Measurements from ENCODE around the gene IL9.

DNA sequence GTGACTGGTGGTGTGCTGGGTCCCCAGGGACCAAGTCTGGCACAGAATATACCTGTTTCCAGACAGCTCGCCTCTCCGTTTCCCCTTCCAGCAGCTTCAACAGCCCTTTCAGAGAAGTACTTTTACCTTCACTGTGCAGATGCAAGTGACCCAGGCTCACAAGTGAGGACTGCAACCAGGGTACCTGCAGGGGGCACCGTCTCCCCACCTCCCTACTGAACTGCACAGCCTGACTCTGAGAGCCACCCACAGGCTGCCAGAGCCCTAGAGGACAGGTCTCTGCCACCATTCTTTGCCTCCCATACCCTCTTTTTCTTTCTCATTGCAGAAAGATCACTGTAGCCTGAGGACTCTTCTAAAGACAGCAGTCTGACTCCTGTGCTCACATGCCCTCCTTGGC is 15.4 kb downstream of the IL9 start:
- TF ChIP-seq ARNT (IDR thresholded peaks at IDR 0.05) (no peak), SUZ12 (IDR thresholded peaks at IDR 0.05) (no peak), ELF4 (IDR thresholded peaks at IDR 0.05) (no peak), BHLHE40 (IDR thresholded peaks at IDR 0.05; ENCODE audit: borderline replicate concordance) (no peak), NFRKB (IDR thresholded peaks at IDR 0.05) (no peak), FOXM1 (IDR thresholded peaks at IDR 0.05; ENCODE audit: borderline replicate concordance) (no peak)
